ENCODE measurements around the gene SFSWAP.

SFSWAP gene

GRCh38 chr12:131843527-131843926 is 132.6 kb downstream of the SFSWAP start:
- Histone ChIP-seq H3K4me1 (no peaks in the 10 kb centered on the region), H3K9me3 (ENCODE audit: control insufficient read depth, low read length) (no peaks in the 10 kb centered on the region), H3K4me2 (ENCODE audit: low read length) (no peak overlapping the region), H3K9ac (no peak overlapping the region), H3K27me3 (ENCODE audit: control insufficient read depth, insufficient read depth, low read length) (no peaks in the 10 kb centered on the region), H3K27ac (no peak overlapping the region), H2AFZ (no peak overlapping the region), H3K79me2 (no peaks in the 10 kb centered on the region), H3K4me3 (ENCODE audit: low read depth, low read length) (no peak overlapping the region), H3K36me3 (ENCODE audit: control insufficient read depth, insufficient read depth, low read length) (no peaks in the 10 kb centered on the region)
- TF ChIP-seq CTCF (IDR thresholded peaks at IDR 0.05) = no peak

- no peak overlapping the region for H3K27ac ChIP-seq
- H2AFZ ChIP-seq = no peak overlapping the region
- H3K4me1 ChIP-seq = no peaks in the 10 kb centered on the region
- no peak overlapping the region for H3K4me2 ChIP-seq (ENCODE audit: low read length)
- H3K4me3 ChIP-seq (ENCODE audit: low read depth, low read length) = no peak overlapping the region
- H3K9me3 ChIP-seq (ENCODE audit: control insufficient read depth, low read length) = no peaks in the 10 kb centered on the region
- TF ChIP-seq CTCF (IDR thresholded peaks at IDR 0.05) = no peak
- H3K36me3 ChIP-seq (ENCODE audit: control insufficient read depth, insufficient read depth, low read length) = no peaks in the 10 kb centered on the region
- H3K27me3 ChIP-seq (ENCODE audit: control insufficient read depth, insufficient read depth, low read length) = no peaks in the 10 kb centered on the region
- H3K79me2 ChIP-seq = no peaks in the 10 kb centered on the region
- no peak overlapping the region for H3K9ac ChIP-seq
Observed at GRCh38 chr12:131844140-131844539, 133.2 kb downstream of the SFSWAP start.

GRCh38 chr12:131844656-131845055 is 133.8 kb downstream of the SFSWAP start:
- H3K9me3 ChIP-seq (ENCODE audit: control insufficient read depth, low read length) = no peaks in the 10 kb centered on the region
- H3K27ac ChIP-seq = no peak overlapping the region
- H3K36me3 ChIP-seq (ENCODE audit: control insufficient read depth, insufficient read depth, low read length) = no peaks in the 10 kb centered on the region
- no peaks in the 10 kb centered on the region for H3K27me3 ChIP-seq (ENCODE audit: control insufficient read depth, insufficient read depth, low read length)
- no peaks in the 10 kb centered on the region for H3K79me2 ChIP-seq
- H3K4me2 ChIP-seq (ENCODE audit: low read length) = no peak overlapping the region
- no peak overlapping the region for H3K4me3 ChIP-seq (ENCODE audit: low read depth, low read length)
- TF ChIP-seq CTCF (IDR thresholded peaks at IDR 0.05) = no peak
- no peak overlapping the region for H2AFZ ChIP-seq
- no peak overlapping the region for H3K9ac ChIP-seq
- no peaks in the 10 kb centered on the region for H3K4me1 ChIP-seq

GRCh38 chr12:131845121-131845520 is 134.2 kb downstream of the SFSWAP start:
- Histone ChIP-seq H3K4me3 (ENCODE audit: low read depth, low read length) (no peak overlapping the region), H3K4me1 (no peaks in the 10 kb centered on the region), H3K36me3 (ENCODE audit: control insufficient read depth, insufficient read depth, low read length) (no peaks in the 10 kb centered on the region), H3K27me3 (ENCODE audit: control insufficient read depth, insufficient read depth, low read length) (no peaks in the 10 kb centered on the region), H3K4me2 (ENCODE audit: low read length) (no peak overlapping the region), H3K27ac (no peak overlapping the region), H3K9me3 (ENCODE audit: control insufficient read depth, low read length) (no peaks in the 10 kb centered on the region), H3K79me2 (no peaks in the 10 kb centered on the region), H2AFZ (no peak overlapping the region), H3K9ac (no peak overlapping the region)
- TF ChIP-seq CTCF (IDR thresholded peaks at IDR 0.05) = no peak

GRCh38 chr12:131847456-131847855 is 136.6 kb downstream of the SFSWAP start:
- Histone ChIP-seq H3K9me3 (ENCODE audit: control insufficient read depth, low read length) (no peaks in the 10 kb centered on the region), H3K79me2 (no peaks in the 10 kb centered on the region), H3K4me3 (ENCODE audit: low read depth, low read length) (no peak overlapping the region), H3K9ac (no peak overlapping the region), H3K4me1 (no peaks in the 10 kb centered on the region), H3K27me3 (ENCODE audit: control insufficient read depth, insufficient read depth, low read length) (no peaks in the 10 kb centered on the region), H3K36me3 (ENCODE audit: control insufficient read depth, insufficient read depth, low read length) (no peaks in the 10 kb centered on the region), H2AFZ (no peak overlapping the region), H3K4me2 (ENCODE audit: low read length) (no peak overlapping the region), H3K27ac (no peak overlapping the region)
- no peak for TF ChIP-seq CTCF (IDR thresholded peaks at IDR 0.05)
